Right hindlimb (tissue), 1 donor: ENCODE results near the gene IARS2.
"Not testable (repeated sequence)": the region's sequence is repeated elsewhere in the genome, so short reads cannot be mapped to it uniquely, and the experiment has no call there.

Experiments
- DNase-seq: peaks from one replicate; pipeline ENCODE4 v3.0.0-alpha.2; 2018

The IARS2 gene

DNA sequence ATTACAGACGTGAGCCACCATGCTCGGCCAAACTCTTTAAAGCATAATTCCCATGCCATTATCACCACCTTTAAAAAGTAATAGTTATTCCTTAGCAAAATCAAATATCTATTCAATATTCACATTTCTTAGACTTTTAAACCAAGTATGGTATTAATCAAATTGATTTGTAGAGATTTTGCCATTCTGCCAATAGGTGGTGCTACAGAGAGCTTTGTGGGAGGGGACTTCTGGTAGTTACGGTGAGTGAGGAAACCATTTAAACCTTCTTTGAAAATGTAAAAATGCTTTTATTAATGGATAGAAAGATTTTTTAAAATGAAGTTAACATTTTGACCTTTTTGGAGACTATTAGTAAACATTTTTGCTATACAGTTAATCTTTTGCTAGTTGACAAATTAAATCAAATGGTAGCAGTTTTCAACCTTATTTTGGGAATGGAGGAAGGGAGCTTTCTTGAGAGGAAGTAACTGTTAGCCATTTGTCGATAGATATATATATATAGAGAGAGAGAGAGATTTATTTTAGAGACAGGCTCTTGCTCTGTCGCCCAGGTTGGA lies 19.3 kb downstream of the IARS2 start:
- DNase-seq = no peak

DNA sequence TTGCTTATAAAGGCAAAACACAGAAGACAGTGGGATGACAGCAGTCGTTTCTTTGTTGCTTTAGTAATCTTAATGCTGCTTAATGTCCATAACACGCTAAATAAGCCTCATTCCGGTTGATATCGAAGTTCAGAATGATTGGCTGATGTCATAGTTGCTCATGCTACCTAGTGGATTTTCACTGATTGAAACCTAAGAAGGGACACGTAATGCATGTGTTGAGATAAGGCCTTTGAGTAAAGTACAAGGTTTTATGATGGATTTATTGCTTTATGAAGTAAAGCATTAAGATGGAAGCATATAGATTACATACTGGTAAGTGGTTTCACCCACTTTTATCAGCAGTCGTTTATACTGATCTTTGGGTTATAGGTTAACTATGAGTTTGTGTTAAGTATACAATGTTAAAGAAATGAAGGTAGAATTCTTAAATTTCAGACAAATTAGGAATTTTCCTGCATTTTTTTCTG lies 25.1 kb downstream of the IARS2 start:
- DNase-seq = no peak

DNA sequence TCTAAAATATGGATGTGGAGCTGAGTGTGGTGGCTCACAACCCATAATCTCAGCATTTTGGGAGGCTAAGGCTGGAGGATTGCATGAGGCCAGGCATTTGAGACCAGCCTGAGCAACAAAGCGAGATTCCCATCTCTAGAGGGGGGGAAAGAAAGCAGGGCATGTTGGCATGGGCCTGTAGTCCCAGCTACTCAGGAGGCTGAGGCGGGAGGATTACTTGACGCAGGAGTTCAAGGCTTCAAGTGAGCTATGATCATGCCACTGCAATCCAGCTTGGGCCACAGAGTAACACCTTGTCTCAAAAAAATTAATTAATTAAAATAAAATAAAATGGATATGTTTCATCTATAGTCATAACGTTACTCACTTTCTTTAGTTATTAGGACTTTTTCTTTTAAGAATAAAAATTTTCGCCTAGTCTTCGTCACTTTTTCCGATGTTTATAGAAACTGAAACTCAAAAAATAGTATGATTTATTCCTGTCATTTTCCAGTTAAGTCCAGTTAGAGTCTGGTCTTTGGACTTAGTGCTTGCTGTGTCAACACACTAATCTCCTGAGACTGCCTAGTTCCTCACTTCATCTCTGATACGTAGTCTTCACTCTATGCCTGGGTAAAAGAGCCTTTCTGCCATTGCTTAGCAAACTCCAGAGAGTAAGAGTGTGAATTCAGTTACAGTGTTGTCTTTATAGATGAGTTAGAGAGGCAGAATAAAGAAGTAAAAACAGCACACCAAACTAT lies 28.0 kb downstream of the IARS2 start:
- no peak for DNase-seq

- no peak for DNase-seq
Observed at GRCh38 chr1:220123066-220123465, 29.1 kb downstream of the IARS2 start.

GRCh38 chr1:220123889-220124288 lies 30.0 kb downstream of the IARS2 start:
- DNase-seq = no peak

- no peak for DNase-seq
Observed at GRCh38 chr1:220124542-220124941, 30.6 kb downstream of the IARS2 start.

DNA sequence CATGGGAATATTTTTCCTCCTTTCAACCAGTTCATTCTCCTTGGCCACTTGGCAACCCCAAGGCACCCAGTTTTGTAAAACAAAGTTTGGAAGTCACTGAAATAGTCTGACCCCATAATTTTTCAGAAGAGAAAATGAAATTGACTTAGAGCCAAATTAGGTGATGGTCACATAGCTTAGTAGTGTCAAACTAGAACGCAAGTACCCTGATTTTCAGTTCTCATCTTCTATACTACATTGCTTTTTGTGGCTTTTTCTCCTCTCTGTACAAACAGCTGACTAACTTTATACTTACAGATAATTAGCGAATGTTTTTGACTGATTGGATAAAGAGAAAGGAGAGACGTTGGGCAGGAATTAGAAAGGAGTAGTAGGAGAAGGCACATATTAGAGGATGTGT lies 33.1 kb downstream of the IARS2 start:
- no peak for DNase-seq

- no peak for DNase-seq
Observed at GRCh38 chr1:220129479-220130210, 35.7 kb downstream of the IARS2 start.

GRCh38 chr1:220135755-220136154 lies 41.8 kb downstream of the IARS2 start:
- DNase-seq = no peak

DNA sequence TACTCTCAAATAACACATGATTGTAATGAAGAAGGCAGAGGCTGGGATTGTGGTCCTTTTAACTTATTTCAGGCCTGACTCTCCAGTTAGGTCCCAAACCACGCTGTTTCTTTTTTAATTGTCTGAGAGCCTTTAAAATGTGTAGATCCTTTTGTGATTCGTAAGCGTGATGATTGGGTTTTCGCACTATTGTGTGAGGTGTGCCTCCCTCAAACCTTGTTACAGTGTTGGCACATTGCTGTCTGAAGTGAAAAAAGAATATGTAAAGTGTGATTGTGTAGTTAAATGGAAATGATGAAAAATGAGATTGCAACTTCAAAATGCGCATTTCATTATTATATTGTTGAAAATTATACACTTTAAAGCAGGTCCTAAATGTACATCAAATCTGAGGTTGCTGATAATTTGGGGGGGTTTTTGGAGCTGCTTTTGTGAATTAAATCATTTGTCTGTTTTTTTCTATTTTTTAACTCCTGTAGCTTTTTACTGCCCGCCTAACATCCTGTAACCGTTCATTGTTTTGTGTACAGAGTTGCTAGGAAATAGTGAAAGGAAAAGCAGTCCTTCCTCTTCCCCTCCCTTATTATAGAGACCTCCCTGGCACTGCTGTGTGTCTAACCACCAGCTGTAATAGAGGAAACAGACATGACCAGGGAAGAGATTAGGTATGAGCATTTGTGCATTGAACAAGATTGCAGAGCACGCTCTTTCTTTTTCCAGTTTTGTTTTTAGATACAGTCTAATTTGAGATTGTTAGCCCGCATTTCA lies 43.3 kb downstream of the IARS2 start:
- DNase-seq = peak; percentile 27

DNA sequence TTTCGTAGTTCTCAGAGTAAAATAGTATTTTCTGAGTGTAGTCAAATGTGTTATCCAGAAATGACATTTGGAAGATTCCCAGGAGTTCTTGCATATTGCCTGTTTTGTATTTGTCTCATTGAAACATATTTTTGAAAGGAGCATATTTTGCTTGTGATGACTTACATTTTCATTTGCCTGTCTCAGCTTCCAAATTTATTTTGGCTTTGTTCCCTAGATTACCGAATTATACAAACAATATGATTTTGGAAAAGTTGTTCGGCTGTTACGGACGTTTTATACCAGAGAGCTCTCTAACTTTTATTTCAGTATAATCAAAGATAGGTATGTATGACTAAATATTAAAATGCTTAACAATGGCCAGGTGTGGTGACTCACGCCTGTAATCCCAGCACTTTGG lies 46.0 kb downstream of the IARS2 start:
- no peak for DNase-seq

GRCh38 chr1:220144051-220144450 lies 50.1 kb downstream of the IARS2 start:
- DNase-seq = no peak

DNA sequence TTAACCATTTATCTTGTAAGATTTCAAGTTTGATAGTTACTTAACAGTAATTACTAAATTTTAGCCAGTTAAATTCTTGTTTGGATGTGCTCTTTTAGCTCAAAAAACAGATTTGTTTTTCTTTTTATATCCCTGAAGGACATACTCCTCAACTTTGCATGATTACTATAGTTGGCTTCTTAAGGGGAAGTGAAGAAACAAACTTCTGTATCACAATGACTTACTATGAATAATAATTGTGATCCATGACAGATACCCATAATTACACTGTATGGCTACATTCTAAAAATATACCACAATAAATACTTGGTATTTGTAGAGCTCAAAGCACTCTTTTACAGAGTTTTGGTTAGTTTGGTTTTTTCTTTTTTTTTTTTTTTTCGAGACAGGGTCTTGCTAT lies 55.8 kb downstream of the IARS2 start:
- no peak for DNase-seq

DNA sequence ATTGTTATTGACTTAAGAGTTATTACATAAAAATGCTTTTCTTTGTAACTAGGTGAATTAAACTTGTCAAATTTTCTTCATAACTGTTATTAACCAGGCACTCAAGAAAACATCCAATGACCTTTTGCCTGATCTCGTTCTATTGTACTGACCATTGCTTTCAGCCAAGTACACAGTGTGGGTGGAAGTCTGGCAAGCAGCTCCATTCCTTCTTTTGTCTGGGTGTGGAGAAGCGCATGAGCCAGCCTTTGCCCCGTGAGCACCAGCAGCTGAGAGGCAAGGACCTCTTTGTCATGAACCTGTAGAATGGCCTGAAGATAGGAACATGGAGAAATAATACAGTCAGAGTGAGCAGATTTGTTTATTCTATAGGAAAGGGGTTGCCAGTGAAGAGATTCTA lies 57.5 kb downstream of the IARS2 start:
- no peak for DNase-seq

DNA sequence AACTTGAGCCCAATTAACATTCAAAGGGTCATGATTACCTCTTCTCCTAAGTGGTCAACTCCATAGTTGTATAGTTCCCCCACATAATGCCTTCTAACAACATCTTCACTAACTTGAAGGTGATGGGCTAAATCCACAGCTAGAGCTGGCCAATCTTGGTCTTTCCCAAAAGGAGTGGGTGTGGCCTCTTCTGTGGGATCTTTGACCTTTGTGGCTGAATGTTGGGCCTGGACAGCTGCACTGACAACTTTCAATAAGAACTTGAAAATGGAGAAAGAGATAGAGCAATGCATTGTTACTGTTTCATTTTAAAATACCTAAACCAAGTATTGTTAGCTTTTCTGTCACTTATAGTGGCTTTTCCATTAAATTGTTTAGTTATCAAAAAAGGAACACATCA lies 59.2 kb downstream of the IARS2 start:
- DNase-seq = no peak

DNA sequence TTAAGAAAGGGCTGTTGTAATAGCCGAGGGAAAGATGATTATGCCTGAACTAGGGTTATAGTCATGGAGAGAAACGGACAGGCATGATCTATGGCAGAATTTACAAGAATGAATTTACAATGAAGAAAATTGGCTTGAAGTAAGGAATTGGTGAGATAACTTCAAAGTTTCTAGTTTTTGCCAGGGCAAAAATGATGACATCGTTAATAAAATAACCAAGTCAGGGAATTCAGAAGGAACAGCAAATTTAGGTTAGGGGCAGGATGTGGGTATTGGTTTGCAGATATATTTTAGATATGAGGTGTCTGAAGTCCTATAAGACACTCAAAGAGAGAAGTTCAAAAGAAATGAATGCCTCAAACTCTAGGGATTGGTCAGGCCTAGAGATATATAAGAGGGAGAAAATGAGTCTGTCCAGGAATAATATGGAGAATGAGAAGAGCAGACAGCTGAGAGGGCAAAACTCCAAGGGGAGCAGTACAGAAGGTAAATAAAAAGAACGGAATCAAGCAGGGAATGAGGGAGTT lies 62.8 kb downstream of the IARS2 start:
- no peak for DNase-seq

DNA sequence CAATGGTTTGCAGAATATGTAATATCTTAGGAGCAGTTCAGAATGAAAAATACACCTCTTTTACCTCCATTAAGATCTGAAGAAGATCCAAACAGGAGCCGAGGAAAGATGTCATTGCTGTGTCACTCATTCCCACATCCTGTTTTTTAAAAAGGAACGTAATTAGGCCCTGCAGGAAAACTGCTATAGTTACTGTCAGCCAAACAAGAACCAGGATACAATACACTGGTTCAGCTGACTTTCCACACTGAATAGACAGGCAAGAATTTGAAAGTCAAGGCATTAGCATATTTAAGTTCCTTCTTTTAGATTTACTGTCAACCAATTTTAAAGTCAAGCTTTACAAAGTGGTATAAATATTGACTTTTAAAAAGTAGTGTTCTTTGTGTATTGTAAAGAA lies 63.8 kb downstream of the IARS2 start:
- no peak for DNase-seq

GRCh38 chr1:220158530-220158929 lies 64.6 kb downstream of the IARS2 start:
- not testable (repeated sequence) for DNase-seq

DNA sequence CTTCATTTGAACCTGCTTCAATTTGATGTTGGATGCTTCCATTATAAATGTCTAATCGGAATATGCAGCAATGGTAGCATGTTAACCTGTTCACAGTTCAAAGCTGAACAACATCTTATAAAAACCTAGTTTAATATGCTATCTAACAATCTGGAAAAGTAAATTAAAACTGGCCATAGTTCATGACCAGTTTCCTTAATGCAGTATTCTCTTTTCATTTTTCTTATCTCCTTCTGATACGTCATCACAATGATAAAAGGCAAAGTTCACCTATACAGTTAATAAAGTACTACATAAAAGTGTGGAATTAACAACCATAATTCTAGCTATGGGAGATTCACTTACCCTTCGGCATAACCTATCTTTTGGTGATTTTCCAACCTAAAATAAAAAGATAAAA lies 65.1 kb downstream of the IARS2 start:
- no peak for DNase-seq

GRCh38 chr1:220160027-220160426 lies 66.1 kb downstream of the IARS2 start:
- DNase-seq = no peak

- no peak for DNase-seq
Observed at GRCh38 chr1:220164116-220164515, 70.2 kb downstream of the IARS2 start.

DNA sequence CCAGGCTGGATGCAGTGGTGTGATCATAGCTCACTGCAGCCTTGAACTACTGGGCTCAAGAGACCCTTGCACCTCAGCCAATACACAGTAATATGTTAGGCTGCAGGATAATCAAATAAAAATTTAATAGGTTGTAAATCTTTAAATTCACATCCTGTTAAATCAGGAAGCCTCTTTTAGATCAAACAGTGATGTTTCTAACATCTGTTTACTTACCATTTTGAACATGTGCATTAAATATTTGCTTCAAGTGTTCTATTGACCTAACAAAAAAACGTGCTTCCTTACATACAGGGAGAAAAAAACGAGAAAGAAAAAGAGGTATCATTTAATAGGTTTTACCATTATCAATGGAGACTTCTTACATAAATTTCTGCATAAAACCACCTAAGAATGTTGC lies 70.6 kb downstream of the IARS2 start:
- DNase-seq = no peak

- DNase-seq = no peak
Observed at GRCh38 chr1:220166853-220167252, 72.9 kb downstream of the IARS2 start.
